ENCODE data around the gene STARD3. TPM values are rescaled to one million over a fixed set of nuclear protein-coding genes. Genes with fewer than 3 reads are reported as not detected.
"Not testable (repeated sequence)": the region's sequence is repeated elsewhere in the genome, so short reads cannot be mapped to it uniquely, and the experiment has no call there.

Gene STARD3
- 10 to 100 TPM; 60.3 to 60.5 TPM for total RNA-seq
- 52.0 TPM for polyA plus RNA-seq (2013, experiment 1 of 2)
- polyA plus RNA-seq (2013, experiment 2 of 2), result 54.0 TPM
- long read RNA-seq, experiment 1, transcript STARD3-201 (15 exons, 2,132 nt), result major isoform, 15 of 33 reads
- long read RNA-seq, experiment 1, partial matches to known transcripts, result 9 of 33 reads
- long read RNA-seq, experiment 1, other reads (novel, unspliced or antisense), result 9 of 33 reads
- long read RNA-seq, experiment 2, transcript STARD3-201 (15 exons, 2,132 nt), result major isoform, 74 of 145 reads
- long read RNA-seq, experiment 2, partial matches to known transcripts, result 11 of 145 reads
- long read RNA-seq, experiment 2, other reads (novel, unspliced or antisense), result 57 of 145 reads
- long read RNA-seq, experiment 3, transcript STARD3-201 (15 exons, 2,132 nt), result major isoform, 231 of 354 reads
- long read RNA-seq, experiment 3, transcript STARD3-209 (15 exons, 1,666 nt), result minor isoform, 5 of 354 reads
- long read RNA-seq, experiment 3, partial matches to known transcripts, result 14 of 354 reads
- long read RNA-seq, experiment 3, other reads (novel, unspliced or antisense), result 101 of 354 reads
- long read RNA-seq, experiment 4, transcript STARD3-201 (15 exons, 2,132 nt), result major isoform, 41 of 72 reads
- long read RNA-seq, experiment 4, partial matches to known transcripts, result 14 of 72 reads
- long read RNA-seq, experiment 4, other reads (novel, unspliced or antisense), result 15 of 72 reads

DNA sequence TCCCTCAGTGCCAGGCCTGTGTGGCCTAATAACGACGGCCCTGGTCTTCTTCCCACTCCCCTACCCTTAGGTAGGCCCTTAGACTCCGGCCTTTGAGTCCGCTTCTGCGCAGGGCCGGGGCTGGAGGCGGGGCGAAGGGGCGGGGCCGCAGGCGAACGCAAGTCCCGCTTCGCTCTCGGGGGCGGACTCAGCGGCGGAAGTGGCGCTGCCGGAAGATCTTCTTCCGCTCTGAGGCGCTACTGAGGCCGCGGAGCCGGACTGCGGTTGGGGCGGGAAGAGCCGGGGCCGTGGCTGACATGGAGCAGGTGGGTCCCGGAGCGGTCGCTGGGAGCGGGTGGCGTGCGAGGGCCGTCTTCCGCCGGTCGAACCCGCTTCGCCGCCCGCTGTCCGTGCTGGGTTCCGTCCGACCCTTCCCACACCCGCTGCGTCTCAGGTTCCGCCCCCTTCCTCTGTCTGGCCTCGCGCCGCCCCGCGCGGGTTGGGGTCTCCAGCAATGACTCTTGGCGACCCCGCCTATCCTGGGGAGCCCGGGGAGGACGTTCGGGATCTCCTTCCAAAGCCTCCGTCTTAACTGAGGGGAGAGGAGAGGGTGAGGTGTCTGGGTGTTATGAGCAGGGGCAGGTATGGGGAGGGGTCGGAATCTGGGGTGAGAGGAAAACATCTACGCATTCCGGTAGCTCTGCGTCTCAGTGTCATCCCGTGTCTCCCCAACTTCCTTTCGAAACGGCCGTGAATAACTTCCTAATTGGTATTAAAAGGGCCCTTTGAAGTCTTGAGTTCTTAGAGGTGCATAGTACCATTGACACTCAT, at the start of gene STARD3:
Gene STARD3 (plus strand): TSS at position 218 of the 810 bp plus-strand sequence. CDS start 16,388 bp downstream, outside the sequence.
- Mint-ChIP-seq H3K4me1 (peaks cover 27% of the 10 kb centered on the region), H3K36me3 (ENCODE audit: low read depth) (no peaks in the 10 kb centered on the region), H3K4me3 (peak within 1 kb of the TSS; percentile 86), H3K27me3 (ENCODE audit: insufficient read depth) (no peaks in the 10 kb centered on the region), H3K9me3 (no peaks in the 10 kb centered on the region), H3K27ac (peak within 1 kb of the TSS; percentile 65)
- WGBS, 2 experiments (ENCODE audit: insufficient coverage in 1 of 2, insufficient read length in 1 of 2), result 0 to 1% methylated on average over 15 to 68 of the region's 69 CpGs
- Histone ChIP-seq H3K27me3 (ENCODE audit: control insufficient read depth, insufficient read depth, low read length, poor library complexity, severe bottlenecking) (no peaks in the 10 kb centered on the region), H3K4me3 (ENCODE audit: low read length) (peak within 1 kb of the TSS; percentile 84), H3K36me3 (ENCODE audit: control insufficient read depth, insufficient read depth, low read length) (no peaks in the 10 kb centered on the region), H3K4me1 (ENCODE audit: control insufficient read depth, insufficient read depth, low read length) (no peaks in the 10 kb centered on the region), H3K27ac (ENCODE audit: low read depth, low read length) (no peak within 1 kb of the TSS), H3K9me3 (ENCODE audit: control insufficient read depth, low read length) (no peaks in the 10 kb centered on the region), H3K9ac (ENCODE audit: extremely low read depth, low read length, poor library complexity, severe bottlenecking) (peak within 1 kb of the TSS; percentile 40)
- TF ChIP-seq, protein P1, sequence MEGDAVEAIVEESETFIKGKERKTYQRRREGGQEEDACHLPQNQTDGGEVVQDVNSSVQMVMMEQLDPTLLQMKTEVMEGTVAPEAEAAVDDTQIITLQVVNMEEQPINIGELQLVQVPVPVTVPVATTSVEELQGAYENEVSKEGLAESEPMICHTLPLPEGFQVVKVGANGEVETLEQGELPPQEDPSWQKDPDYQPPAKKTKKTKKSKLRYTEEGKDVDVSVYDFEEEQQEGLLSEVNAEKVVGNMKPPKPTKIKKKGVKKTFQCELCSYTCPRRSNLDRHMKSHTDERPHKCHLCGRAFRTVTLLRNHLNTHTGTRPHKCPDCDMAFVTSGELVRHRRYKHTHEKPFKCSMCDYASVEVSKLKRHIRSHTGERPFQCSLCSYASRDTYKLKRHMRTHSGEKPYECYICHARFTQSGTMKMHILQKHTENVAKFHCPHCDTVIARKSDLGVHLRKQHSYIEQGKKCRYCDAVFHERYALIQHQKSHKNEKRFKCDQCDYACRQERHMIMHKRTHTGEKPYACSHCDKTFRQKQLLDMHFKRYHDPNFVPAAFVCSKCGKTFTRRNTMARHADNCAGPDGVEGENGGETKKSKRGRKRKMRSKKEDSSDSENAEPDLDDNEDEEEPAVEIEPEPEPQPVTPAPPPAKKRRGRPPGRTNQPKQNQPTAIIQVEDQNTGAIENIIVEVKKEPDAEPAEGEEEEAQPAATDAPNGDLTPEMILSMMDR (conservative IDR thresholded peaks at IDR 0.05), result peak; percentile 47
- DNase-seq, result peak; percentile 99

DNA sequence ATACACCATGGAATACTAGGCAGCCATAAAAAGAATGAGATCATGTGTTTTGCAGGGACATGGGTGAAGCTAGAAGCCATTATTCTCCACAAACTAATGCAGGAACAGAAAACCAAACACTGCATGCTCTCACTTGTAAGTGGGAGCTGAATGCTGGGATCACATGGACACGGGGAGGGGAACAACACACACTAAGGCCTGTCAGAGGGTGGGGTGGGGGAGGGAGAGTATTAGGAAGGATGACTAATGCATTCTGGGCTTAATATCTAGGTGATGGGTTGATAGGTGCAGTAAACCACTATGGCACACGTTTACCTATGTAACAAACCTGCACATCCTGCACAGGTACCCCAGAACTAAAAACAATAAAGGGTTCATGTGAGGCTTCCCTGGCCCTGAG, 46.8 kb upstream of the STARD3 start:
- H3K36me3 Mint-ChIP-seq (ENCODE audit: low read depth); H3K4me3 Mint-ChIP-seq; H3K4me3 ChIP-seq (ENCODE audit: low read length); H3K27ac ChIP-seq (ENCODE audit: low read depth, low read length); H3K4me1 ChIP-seq (ENCODE audit: control insufficient read depth, insufficient read depth, low read length); DNase-seq; H3K27ac Mint-ChIP-seq; H3K4me1 Mint-ChIP-seq; H3K9me3 Mint-ChIP-seq; H3K9me3 ChIP-seq (ENCODE audit: control insufficient read depth, low read length); H3K9ac ChIP-seq (ENCODE audit: extremely low read depth, low read length, poor library complexity, severe bottlenecking); H3K36me3 ChIP-seq (ENCODE audit: control insufficient read depth, insufficient read depth, low read length): not testable (repeated sequence)
- 40 to 49% methylated on average over 1 to 2 of the region's 2 CpGs for WGBS, 2 experiments (ENCODE audit: insufficient coverage in 1 of 2, insufficient read length in 1 of 2)
- peaks cover 84% of the 10 kb centered on the region for H3K27me3 ChIP-seq (ENCODE audit: control insufficient read depth, insufficient read depth, low read length, poor library complexity, severe bottlenecking)
- peaks cover 84% of the 10 kb centered on the region for H3K27me3 Mint-ChIP-seq (ENCODE audit: insufficient read depth)

DNA sequence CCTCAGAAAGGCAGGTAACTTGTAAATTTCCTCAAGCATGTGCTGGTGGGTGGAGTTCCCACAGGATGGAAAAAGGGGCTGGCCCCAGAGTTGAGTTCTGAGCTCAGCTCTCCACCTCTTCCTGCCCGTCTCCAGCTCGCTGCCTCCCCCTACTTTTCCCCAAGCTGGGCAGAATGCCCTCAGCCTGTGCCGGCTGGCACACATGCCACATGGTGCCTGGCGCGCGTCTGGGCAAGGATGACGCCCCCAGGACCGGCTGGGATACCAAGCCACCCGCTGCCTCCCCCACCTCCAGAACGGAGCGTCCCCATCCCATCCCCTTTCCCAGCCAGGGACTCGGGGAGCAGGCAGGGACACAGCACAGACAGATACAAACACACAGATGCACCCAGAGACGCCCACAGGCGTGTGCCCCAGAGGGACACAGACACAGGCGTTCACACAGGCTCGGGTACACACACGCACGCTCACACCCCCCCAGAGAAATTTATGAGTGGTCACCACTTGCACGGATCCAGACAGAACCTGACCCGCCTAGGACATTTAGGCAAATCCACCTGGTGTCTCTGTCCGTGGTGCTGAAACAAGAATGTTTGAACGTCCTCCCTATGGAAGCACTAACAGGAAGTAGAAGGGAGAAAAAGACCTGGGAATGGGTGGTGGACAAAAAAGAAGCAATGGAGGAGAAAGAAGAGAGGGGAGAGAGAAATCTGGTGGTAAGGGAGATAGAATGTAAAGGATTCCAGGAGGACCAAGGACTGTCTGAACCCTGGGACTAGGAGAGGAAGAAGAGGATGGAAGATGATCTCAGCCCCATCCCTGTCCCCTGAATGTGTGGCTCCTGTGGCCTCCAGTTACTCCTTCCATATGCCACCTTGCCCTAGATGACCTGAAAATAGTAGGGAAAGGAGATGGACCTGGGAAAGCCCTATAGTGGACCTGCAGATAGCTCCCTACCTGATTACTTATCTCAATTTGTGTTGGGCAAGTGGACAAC, 44.7 kb upstream of the STARD3 start:
- Histone ChIP-seq H3K9ac (ENCODE audit: extremely low read depth, low read length, poor library complexity, severe bottlenecking) (no peak overlapping the region), H3K9me3 (ENCODE audit: control insufficient read depth, low read length) (no peaks in the 10 kb centered on the region), H3K27ac (ENCODE audit: low read depth, low read length) (no peak overlapping the region), H3K36me3 (ENCODE audit: control insufficient read depth, insufficient read depth, low read length) (no peaks in the 10 kb centered on the region), H3K27me3 (ENCODE audit: control insufficient read depth, insufficient read depth, low read length, poor library complexity, severe bottlenecking) (peaks cover 98% of the 10 kb centered on the region), H3K4me3 (ENCODE audit: low read length) (no peak overlapping the region), H3K4me1 (ENCODE audit: control insufficient read depth, insufficient read depth, low read length) (no peaks in the 10 kb centered on the region)
- TF ChIP-seq, protein P1 (conservative IDR thresholded peaks at IDR 0.05), result no peak
- Mint-ChIP-seq H3K36me3 (ENCODE audit: low read depth) (no peaks in the 10 kb centered on the region), H3K4me3 (no peak overlapping the region), H3K27me3 (ENCODE audit: insufficient read depth) (peaks cover 98% of the 10 kb centered on the region), H3K9me3 (no peaks in the 10 kb centered on the region), H3K27ac (no peak overlapping the region), H3K4me1 (peaks cover 2% of the 10 kb centered on the region)
- DNase-seq, result peak; percentile 96
- 2 to 5% methylated on average over 11 to 22 of the region's 22 CpGs for WGBS, 2 experiments (ENCODE audit: insufficient coverage in 1 of 2, insufficient read length in 1 of 2)
